Spleen (tissue), 7 donors: ENCODE data around the gene TBC1D9B.

Experiments
- POLR2A ChIP-seq, 3 donors: fragments of 450-650 bp; IDR thresholded peaks; one replicate each; pipeline ENCODE4 v1.5.1; 2017; ENCODE audit warnings: antibody characterized with exemption in 3 of 3, mild to moderate bottlenecking in 1 of 3
- POLR2AphosphoS5 ChIP-seq, 3 donors: sonication (generic); formaldehyde crosslinking; IDR thresholded peaks; one replicate each; pipeline ENCODE4 v1.5.1; 2017; ENCODE audit warnings: antibody characterized with exemption in 3 of 3
- TF ChIP-seq, protein P1 (sequence below), 11 experiments: fragments of 200-600 bp in 7 of 11; fragments of 450-650 bp in 4 of 11; sonication (generic) in 4 of 11; IDR thresholded peaks in 8 of 11; conservative IDR thresholded peaks in 3 of 11; 1 replicate in 7 of 11; 2 replicates in 4 of 11; pipeline versions ENCODE4 v1.4.0 to v1.8.0; 2016 to 2021; ENCODE audit warnings: antibody characterized with exemption in 11 of 11, inconsistent platforms in 4 of 11, mild to moderate bottlenecking in 1 of 11
- donor health status: DM: no; HTN: no; CAD: no; lungs with moderate emphysema.
- donor health status: DM: no; HTN: no; CAD: no.
- donor health status: DM: no; HTN: no; CAD: no.

DNA sequence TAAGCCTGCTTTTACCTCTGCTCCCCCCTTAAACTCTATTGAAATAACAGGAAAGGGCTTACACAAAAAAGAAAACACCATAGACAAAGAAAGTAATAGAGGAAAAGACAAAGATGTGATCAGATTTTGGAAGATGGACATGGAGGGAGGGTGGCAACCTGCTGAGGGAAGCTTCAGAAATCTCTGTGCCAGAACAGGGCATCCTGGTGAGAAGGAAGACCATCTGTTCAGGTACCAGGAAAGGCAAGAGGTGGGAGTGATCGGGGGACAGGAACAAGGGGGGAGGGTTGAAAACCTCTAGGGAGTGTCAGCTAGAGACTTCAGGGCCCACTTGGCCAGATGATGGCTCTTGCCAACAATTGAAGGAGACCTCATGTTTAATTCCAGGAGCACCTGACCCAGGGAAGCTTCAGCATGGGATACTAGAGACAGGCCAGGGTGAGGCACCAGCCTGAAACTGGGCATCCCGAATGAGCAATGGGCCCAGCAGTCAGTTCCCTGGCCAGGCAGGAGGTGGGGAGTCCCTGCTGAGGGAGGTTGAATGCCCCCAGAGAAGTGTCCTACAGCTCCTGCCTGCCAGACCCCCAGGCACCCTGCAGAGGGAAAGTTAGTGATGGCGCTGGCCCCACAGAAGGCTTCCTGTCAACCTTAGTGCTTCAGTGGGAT lies 78.8 kb downstream of the TBC1D9B start:
- TF ChIP-seq, protein P1, sequence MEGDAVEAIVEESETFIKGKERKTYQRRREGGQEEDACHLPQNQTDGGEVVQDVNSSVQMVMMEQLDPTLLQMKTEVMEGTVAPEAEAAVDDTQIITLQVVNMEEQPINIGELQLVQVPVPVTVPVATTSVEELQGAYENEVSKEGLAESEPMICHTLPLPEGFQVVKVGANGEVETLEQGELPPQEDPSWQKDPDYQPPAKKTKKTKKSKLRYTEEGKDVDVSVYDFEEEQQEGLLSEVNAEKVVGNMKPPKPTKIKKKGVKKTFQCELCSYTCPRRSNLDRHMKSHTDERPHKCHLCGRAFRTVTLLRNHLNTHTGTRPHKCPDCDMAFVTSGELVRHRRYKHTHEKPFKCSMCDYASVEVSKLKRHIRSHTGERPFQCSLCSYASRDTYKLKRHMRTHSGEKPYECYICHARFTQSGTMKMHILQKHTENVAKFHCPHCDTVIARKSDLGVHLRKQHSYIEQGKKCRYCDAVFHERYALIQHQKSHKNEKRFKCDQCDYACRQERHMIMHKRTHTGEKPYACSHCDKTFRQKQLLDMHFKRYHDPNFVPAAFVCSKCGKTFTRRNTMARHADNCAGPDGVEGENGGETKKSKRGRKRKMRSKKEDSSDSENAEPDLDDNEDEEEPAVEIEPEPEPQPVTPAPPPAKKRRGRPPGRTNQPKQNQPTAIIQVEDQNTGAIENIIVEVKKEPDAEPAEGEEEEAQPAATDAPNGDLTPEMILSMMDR (IDR thresholded peaks at IDR 0.05 in 8 of 11, conservative IDR thresholded peaks at IDR 0.05 in 3 of 11): no peak
- TF ChIP-seq POLR2A (IDR thresholded peaks at IDR 0.05) (no peak), POLR2AphosphoS5 (IDR thresholded peaks at IDR 0.05) (peak; percentile 33 to 47 (median 37))
